Skin of body (tissue), 2 donors: ENCODE measurements around the gene ZEB2. TPM values are rescaled to one million over a fixed set of nuclear protein-coding genes. Genes with fewer than 3 reads are reported as not detected.
A peak's percentile ranks its signal among the peaks of the same experiment; 100 is the strongest.

Experiments
- DNase-seq: peaks from one replicate; lab custom pipeline; 2025; lab: John Stamatoyannopoulos, UW
- total RNA-seq: library from RNA; depleted of rRNA; stranded (reverse); fragments of >200 nt; gene quantifications from one replicate; pipeline ENCODE4 v1.2.3, GENCODE V29; 2014

ZEB2 gene
- total RNA-seq, 1 donor from 2014 or later: 162 TPM

DNA sequence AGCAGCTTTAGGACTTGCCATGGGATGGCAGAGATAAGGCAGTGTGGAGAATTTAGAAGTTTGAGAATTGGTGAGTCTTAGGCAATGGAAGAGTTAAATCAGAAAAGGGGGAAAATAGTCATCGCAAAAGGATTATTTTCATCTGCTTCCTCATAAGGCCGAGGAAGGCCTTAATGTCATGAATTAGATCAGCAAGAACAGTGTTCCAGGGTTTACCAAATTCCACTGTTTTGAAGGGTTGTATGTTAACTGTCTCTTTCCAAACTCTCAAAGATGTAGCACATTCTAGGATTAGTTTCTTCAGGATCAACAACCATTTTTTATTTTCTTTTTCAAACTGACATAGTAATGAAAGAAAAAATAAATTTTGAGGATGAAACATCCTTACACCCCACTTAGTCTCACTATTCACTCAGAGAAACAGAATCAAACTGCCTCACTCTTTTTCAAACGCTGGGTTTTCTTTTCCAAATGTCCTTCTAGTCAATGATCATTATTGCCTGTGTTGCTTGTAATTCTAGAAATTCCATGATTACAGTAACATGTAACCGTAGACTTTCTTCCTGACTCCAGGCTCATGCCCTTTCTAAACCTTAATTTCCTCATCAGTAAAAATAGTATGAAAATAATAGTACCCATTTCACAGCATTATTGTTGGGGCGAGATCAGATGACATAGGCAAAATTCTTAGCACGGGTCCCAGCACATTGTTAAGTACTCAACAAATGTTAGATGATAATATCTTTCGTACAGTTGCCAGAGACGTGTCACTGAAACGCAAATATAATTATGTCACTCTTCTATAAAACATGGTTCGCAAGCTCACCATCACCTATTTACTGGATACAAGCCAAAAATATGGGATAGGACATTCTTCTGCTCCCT lies 23.6 kb downstream of the ZEB2 start:
- DNase-seq: no peak

- DNase-seq: no peak
Measured at GRCh38 chr2:144495227-144496091, 24.5 kb downstream of the ZEB2 start.

DNA sequence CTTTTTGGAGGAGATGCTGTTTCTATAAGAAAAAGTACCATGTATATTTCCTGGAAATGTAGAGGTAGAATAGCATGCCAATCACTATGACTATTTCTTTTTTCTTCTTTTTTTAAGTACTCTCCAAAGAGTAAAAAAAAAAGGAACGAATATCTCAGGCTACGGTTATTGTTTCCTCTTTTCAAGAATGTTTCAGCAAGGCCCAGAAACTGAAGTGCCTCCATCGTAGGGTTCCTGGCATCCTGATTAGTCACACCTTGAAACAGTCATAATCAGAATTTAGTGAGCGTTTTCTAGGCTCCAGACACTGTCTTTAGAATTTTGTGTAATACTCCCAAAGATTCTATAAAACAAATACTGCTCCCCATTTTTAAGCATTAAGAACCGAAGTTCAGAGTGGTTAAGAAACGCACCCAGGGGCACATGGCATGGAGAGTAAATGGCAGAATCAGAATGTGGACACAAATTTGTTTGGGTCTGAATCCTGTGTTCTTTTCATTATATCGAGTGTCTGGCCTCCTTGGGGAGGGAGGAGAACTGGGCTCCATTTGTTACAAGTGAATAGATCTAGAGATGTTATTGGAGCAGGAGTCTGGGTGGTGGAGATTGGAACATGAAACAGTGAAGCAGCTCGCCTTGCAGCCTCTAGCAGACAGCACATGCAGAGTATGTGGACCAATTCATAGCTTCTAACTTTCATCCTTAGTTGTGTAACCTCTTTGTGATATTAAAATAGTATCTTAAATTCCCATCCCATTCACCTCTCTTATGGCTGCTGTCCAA lies 26.7 kb downstream of the ZEB2 start:
- DNase-seq: no peak

GRCh38 chr2:144490857-144491256 lies 29.1 kb downstream of the ZEB2 start:
- no peak for DNase-seq

GRCh38 chr2:144490017-144490416 lies 29.9 kb downstream of the ZEB2 start:
- no peak for DNase-seq

- no peak for DNase-seq
Measured at GRCh38 chr2:144489315-144489916, 30.5 kb downstream of the ZEB2 start.

GRCh38 chr2:144484201-144484948 lies 35.5 kb downstream of the ZEB2 start:
- DNase-seq: no peak

DNA sequence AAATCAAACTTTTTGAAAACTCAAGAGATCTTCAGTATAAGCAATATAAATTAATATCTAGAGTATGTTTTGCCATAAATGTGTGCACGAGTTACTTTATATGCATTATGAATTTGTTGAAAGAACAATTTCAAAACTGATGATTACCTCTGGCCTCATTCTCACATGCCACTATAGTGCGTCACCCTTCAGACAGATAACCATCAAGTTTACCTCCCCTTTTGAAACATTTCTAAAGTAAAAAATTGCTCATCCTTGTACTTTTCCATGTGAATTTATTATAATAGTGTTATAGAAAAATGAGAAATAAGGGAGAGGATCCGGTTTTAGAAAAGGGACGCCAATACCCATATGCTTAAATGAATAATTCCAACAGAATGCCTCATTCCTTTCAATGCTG lies 38.3 kb downstream of the ZEB2 start:
- DNase-seq: no peak

- no peak for DNase-seq
Measured at GRCh38 chr2:144481109-144481508, 38.8 kb downstream of the ZEB2 start.

DNA sequence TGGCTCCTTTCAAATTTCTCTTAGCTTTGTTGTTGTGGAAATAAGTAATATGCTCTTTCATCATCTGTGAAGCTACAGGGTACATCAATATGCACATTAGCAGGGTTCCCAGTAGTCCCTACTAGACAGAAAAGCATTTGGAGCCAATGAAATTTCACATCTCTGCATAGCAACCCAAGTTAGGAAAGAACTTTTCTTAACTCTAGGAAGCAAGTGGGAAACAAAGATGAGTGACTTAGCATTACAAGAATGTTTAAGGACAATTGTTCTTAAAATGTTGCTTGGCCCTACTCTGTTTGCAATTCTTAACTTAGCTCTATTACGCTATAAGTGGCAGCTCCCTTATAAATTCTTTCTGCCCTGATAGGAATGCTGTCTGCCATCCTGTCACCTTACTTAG lies 39.6 kb downstream of the ZEB2 start:
- no peak for DNase-seq

- DNase-seq: no peak
Measured at GRCh38 chr2:144479659-144480058, 40.3 kb downstream of the ZEB2 start.

DNA sequence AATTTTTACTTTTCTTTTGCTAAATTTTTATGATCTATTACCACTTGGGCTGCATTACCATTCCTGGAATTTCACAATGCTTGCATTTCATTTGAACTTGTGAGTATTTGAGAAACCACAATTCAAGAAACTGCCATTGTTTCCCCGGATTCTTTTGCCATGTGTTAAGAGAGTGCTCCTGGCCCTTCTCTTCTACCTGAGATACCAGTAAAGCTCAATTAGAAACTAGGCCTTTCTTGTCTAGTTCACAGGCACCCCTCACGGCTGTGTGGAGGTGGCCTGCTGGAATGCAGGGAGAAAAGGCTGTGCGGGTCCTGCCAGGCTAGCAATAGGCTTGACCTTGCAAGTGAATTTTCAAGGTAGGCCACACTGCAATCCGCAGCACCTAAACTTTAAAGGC lies 40.8 kb downstream of the ZEB2 start:
- peak; percentile 19 for DNase-seq

DNA sequence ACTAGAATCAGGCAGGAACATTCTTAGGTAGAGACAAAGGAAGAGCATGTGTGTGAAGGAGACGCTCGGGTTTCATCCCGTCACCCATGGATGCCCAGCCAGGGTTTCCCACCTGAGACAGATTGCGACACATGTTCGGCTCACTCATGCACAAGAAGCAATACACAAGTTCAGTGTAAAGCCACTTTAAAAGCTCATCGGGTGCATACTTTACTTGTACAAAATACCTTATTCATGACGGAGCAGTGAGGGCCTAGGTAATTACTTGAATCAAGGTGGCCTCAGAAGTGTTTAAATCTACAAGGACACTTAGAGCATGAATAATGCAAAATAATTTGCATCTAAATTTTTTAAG lies 42.0 kb downstream of the ZEB2 start:
- no peak for DNase-seq

GRCh38 chr2:144477281-144477956 lies 42.5 kb downstream of the ZEB2 start:
- DNase-seq: no peak

- DNase-seq: no peak
Measured at GRCh38 chr2:144476682-144477081, 43.2 kb downstream of the ZEB2 start.

DNA sequence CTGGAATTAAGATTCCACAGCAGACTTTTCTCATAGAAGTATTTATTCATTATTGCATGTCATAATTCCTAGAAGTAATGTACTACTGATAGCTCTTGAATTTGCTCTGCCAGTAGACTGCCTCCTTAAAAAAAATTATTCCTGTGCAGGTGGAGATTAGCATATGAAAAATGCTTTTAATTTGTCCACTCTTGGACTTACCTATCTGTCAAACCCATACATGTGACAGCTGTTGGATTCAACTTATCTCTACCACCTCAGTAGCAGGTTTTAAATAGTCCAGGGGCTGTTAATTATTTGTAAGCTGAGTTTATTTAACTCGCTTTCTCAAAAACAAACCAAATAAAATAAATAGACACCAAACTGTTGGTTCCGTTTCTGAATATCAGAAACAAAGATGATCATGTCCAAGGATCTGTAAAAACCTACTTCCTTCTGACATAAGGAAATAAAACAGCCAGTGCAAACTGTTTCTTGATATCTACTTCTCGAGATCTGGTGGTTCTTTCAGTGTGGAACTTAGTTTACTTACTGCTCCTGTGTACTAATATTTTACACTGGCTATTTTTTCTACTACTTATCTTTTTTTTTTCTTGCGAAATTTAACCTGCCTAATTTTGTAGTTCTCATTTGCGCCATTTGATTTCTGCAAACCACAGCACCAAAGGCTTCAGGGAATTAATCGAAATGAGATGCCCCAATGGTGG lies 44.2 kb downstream of the ZEB2 start:
- no peak for DNase-seq

GRCh38 chr2:144475044-144475443 lies 44.9 kb downstream of the ZEB2 start:
- DNase-seq: no peak

DNA sequence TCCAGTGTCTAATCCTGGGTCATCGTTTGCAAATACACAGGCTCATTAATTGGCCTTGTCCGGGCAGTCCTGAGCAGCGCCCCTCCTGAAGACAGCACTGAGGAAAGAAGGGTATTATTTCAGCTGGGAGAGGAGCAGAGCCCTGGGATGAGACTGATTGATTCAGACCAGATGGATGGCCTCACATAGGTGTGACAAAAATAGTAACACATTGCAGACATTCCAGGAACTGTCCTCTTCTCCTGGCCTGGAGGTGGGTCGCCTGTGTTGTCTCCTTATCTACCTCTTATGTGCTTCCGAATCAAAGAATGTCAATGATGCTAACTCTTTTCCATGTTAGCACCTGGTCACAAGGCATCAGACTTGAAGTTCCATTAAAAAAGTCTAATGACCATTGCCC lies 45.9 kb downstream of the ZEB2 start:
- no peak for DNase-seq

DNA sequence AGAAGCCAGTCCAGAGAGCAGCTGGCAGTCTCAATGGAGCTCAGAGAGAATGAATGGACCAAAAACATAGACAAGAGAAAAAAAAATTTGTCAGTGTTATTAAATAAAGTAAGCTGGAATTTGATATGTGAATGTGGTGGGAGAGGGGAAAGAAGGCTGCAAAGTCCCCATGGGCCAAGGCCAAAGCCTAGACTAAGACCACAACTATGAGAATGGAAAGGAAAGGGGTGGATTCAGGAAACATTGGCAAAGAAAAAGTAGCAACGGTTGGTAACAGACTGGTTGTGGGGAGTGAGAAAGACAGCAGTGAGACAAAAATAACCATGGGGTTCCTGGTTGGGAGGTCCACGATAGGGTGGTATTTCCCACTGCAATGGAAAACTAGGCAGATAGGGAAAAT lies 47.0 kb downstream of the ZEB2 start:
- DNase-seq: no peak

DNA sequence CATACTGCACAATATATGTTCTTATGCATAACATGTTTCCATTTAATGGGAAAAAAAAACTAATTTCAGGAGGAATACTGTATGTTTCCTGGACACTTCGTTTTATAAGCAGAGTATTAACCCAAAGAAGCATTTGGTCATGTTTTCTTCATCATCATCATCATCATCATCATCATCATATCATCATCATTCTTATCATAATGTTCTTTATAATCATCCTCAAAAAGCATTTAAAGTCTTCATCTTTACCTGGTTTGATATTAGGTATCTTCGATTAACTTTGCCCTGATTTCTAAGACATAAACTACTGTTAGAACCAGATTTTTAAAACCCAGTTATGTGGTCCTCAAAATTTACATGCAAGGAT lies 47.9 kb downstream of the ZEB2 start:
- no peak for DNase-seq
